Smooth muscle cell (in vitro differentiated cells): Measurements from ENCODE around the gene TRABD2B. TPM values are rescaled to one million over a fixed set of nuclear protein-coding genes. Genes with fewer than 3 reads are reported as not detected.

ENCODE experiments used
- DNase-seq: peaks from one replicate; lab custom pipeline; 2025; ENCODE audit not compliant: unreplicated experiment; lab: John Stamatoyannopoulos, UW
- H2AFZ ChIP-seq: fragments of 200-600 bp; sonication (generic); 2 replicates; pipeline ENCODE4 v1.6.0; 2016; ENCODE audit warnings: antibody characterized with exemption, low read depth, mild to moderate bottlenecking
- H3F3A ChIP-seq: fragments of 200-600 bp; sonication (generic); 2 replicates; pipeline ENCODE4 v1.6.0; 2017; ENCODE audit warnings: antibody characterized with exemption, low read depth
- H3K27ac ChIP-seq: fragments of 200-600 bp; sonication (generic); 2 replicates; pipeline ENCODE4 v1.5.1; 2016; ENCODE audit warnings: low read depth, mild to moderate bottlenecking
- H3K27me3 ChIP-seq: fragments of 200-600 bp; sonication (generic); 2 replicates; pipeline ENCODE4 v1.6.1; 2016; ENCODE audit warnings: low read depth, mild to moderate bottlenecking
- H3K36me3 ChIP-seq: fragments of 200-600 bp; sonication (generic); 2 replicates; pipeline ENCODE4 v1.5.1; 2016; ENCODE audit warnings: low read depth
- H3K4me1 ChIP-seq: fragments of 200-600 bp; sonication (generic); 2 replicates; pipeline ENCODE4 v1.5.1; 2016; ENCODE audit warnings: low read depth
- H3K4me2 ChIP-seq: fragments of 200-600 bp; sonication (generic); 2 replicates; pipeline ENCODE4 v1.6.0; 2016; ENCODE audit warnings: mild to moderate bottlenecking
- H3K4me3 ChIP-seq: fragments of 200-600 bp; sonication (generic); 2 replicates; pipeline ENCODE4 v1.5.1; 2016; ENCODE audit warnings: mild to moderate bottlenecking
- H3K79me2 ChIP-seq: fragments of 200-600 bp; sonication (generic); 2 replicates; pipeline ENCODE4 v1.6.0; 2016; ENCODE audit warnings: low read depth, mild to moderate bottlenecking
- H3K9ac ChIP-seq: fragments of 200-600 bp; sonication (generic); 2 replicates; pipeline ENCODE4 v1.6.0; 2016; ENCODE audit warnings: low read depth
- H3K9me3 ChIP-seq: fragments of 200-600 bp; sonication (generic); replicated peaks from 2 replicates; pipeline ENCODE4 v1.5.1; 2016; ENCODE audit warnings: low read depth
- H4K20me1 ChIP-seq: fragments of 200-600 bp; sonication (generic); 2 replicates; pipeline ENCODE4 v1.6.0; 2016; ENCODE audit warnings: low read depth
- CTCF ChIP-seq: fragments of 200-600 bp; sonication (generic); IDR thresholded peaks from 2 replicates; pipeline ENCODE4 v1.5.1; 2017; ENCODE audit warnings: borderline replicate concordance, mild to moderate bottlenecking, antibody characterized with exemption; ENCODE audit not compliant: insufficient read depth, poor library complexity, severe bottlenecking
- WGBS: methylation state at CpG from one replicate; pipeline ENCODE4 v1.1.7; 2016; ENCODE audit warnings: low lambda C conversion rate; 5-methylcytosine and 5-hydroxymethylcytosine counted together
- polyA plus RNA-seq: library from polyadenylated mRNA; unstranded; fragments of >200 nt; fragmentation: Nextera tagmentation; extraction: Ambion mirVana; gene quantifications from 2 replicates; pipeline ENCODE4 v1.2.1, GENCODE V29; 2016
- total RNA-seq: library from RNA; depleted of rRNA; stranded (reverse); fragments of >200 nt; gene quantifications from 2 replicates; pipeline ENCODE4 v1.2.3, GENCODE V29; 2014

The TRABD2B gene
- total and polyA plus RNA-seq, 2 experiments from 2014 or later, result 0.94 to 4.9 TPM

GRCh38 chr1:47932743-47933142 lies 64.4 kb downstream of the TRABD2B start:
- no peak overlapping the region for H2AFZ ChIP-seq
- H3K79me2 ChIP-seq, result peaks cover 5% of the 10 kb centered on the region
- H3K9ac ChIP-seq, result no peak overlapping the region
- H3K36me3 ChIP-seq, result no peaks in the 10 kb centered on the region
- H3K4me1 ChIP-seq, result no peaks in the 10 kb centered on the region
- H3K9me3 ChIP-seq, result no peaks in the 10 kb centered on the region
- H3F3A ChIP-seq, result no peaks in the 10 kb centered on the region
- 80% methylated on average over 6 of the region's 6 CpGs for WGBS
- no peaks in the 10 kb centered on the region for H3K27me3 ChIP-seq
- no peak for TF ChIP-seq CTCF
- H3K27ac ChIP-seq, result no peak overlapping the region
- peaks cover 42% of the 10 kb centered on the region for H4K20me1 ChIP-seq
- H3K4me3 ChIP-seq, result no peak overlapping the region
- DNase-seq, result no peak
- no peak overlapping the region for H3K4me2 ChIP-seq

- DNase-seq, result no peak
- H3K27me3 ChIP-seq, result no peaks in the 10 kb centered on the region
- H3K4me1 ChIP-seq, result no peaks in the 10 kb centered on the region
- H3K4me3 ChIP-seq, result no peak overlapping the region
- no peak for TF ChIP-seq CTCF
- H3K9ac ChIP-seq, result no peak overlapping the region
- H3K79me2 ChIP-seq, result peaks cover 3% of the 10 kb centered on the region
- peaks cover 48% of the 10 kb centered on the region for H4K20me1 ChIP-seq
- H3K27ac ChIP-seq, result no peak overlapping the region
- no peaks in the 10 kb centered on the region for H3K36me3 ChIP-seq
- H3K4me2 ChIP-seq, result no peak overlapping the region
- no peaks in the 10 kb centered on the region for H3K9me3 ChIP-seq
- no peaks in the 10 kb centered on the region for H3F3A ChIP-seq
- no peak overlapping the region for H2AFZ ChIP-seq
- 74% methylated on average over 5 of the region's 5 CpGs for WGBS
Observed at GRCh38 chr1:47931395-47931794, 65.8 kb downstream of the TRABD2B start.

- H4K20me1 ChIP-seq, result peaks cover 59% of the 10 kb centered on the region
- no peaks in the 10 kb centered on the region for H3K79me2 ChIP-seq
- 36% methylated on average over 7 of the region's 7 CpGs for WGBS
- no peak overlapping the region for H2AFZ ChIP-seq
- H3K9me3 ChIP-seq, result no peaks in the 10 kb centered on the region
- no peaks in the 10 kb centered on the region for H3F3A ChIP-seq
- DNase-seq, result no peak
- H3K27ac ChIP-seq, result no peak overlapping the region
- H3K36me3 ChIP-seq, result no peaks in the 10 kb centered on the region
- no peak overlapping the region for H3K9ac ChIP-seq
- no peak overlapping the region for H3K4me3 ChIP-seq
- TF ChIP-seq CTCF, result no peak
- H3K4me1 ChIP-seq, result no peaks in the 10 kb centered on the region
- H3K4me2 ChIP-seq, result no peak overlapping the region
- no peaks in the 10 kb centered on the region for H3K27me3 ChIP-seq
Observed at GRCh38 chr1:47930210-47930840, 66.9 kb downstream of the TRABD2B start.

GRCh38 chr1:47927165-47927564 lies 70.0 kb downstream of the TRABD2B start:
- no peaks in the 10 kb centered on the region for H3K4me1 ChIP-seq

More at GRCh38 chr1:47927165-47927564, 70.0 kb downstream of the TRABD2B start:
- H3K27me3 ChIP-seq, result no peaks in the 10 kb centered on the region
- H3K36me3 ChIP-seq, result no peaks in the 10 kb centered on the region
- H3K4me2 ChIP-seq, result no peak overlapping the region
- H3F3A ChIP-seq, result no peaks in the 10 kb centered on the region
- no peak overlapping the region for H3K9ac ChIP-seq
- H3K79me2 ChIP-seq, result no peaks in the 10 kb centered on the region
- H2AFZ ChIP-seq, result no peak overlapping the region
- WGBS, result 65% methylated on average over 6 of the region's 6 CpGs
- H3K4me3 ChIP-seq, result no peak overlapping the region
- no peak for TF ChIP-seq CTCF
- no peaks in the 10 kb centered on the region for H3K9me3 ChIP-seq
- DNase-seq, result no peak
- no peak overlapping the region for H3K27ac ChIP-seq
- H4K20me1 ChIP-seq, result peaks cover 84% of the 10 kb centered on the region
